SIG-M5 (cell line): ENCODE results near the gene ARFGEF3.

Experiments
- DNase-seq: peaks from one replicate; lab custom pipeline; 2025; lab: John Stamatoyannopoulos, UW

Gene ARFGEF3

GRCh38 chr6:138162955-138163575 lies 1.3 kb downstream of the ARFGEF3 start:
- DNase-seq = no peak

GRCh38 chr6:138175596-138175995 lies 13.9 kb downstream of the ARFGEF3 start:
- no peak for DNase-seq

- DNase-seq = no peak
These were observed 15.0 kb downstream of the ARFGEF3 start for GRCh38 chr6:138176652-138177232.

GRCh38 chr6:138182939-138183789 lies 21.4 kb downstream of the ARFGEF3 start:
- no peak for DNase-seq

- no peak for DNase-seq
These were observed 22.0 kb downstream of the ARFGEF3 start for GRCh38 chr6:138183790-138184134.

- no peak for DNase-seq
These were observed 22.5 kb downstream of the ARFGEF3 start for GRCh38 chr6:138184230-138184629.

- no peak for DNase-seq
These were observed 25.4 kb downstream of the ARFGEF3 start for GRCh38 chr6:138187156-138187555.

GRCh38 chr6:138188278-138188941 lies 26.7 kb downstream of the ARFGEF3 start:
- no peak for DNase-seq

GRCh38 chr6:138194287-138194686 lies 32.5 kb downstream of the ARFGEF3 start:
- no peak for DNase-seq

GRCh38 chr6:138196122-138196738 lies 34.5 kb downstream of the ARFGEF3 start:
- no peak for DNase-seq

- no peak for DNase-seq
These were observed 35.8 kb downstream of the ARFGEF3 start for GRCh38 chr6:138197570-138197969.

- DNase-seq = no peak
These were observed 36.8 kb downstream of the ARFGEF3 start for GRCh38 chr6:138198430-138199091.

- DNase-seq = no peak
These were observed 40.1 kb downstream of the ARFGEF3 start for GRCh38 chr6:138201836-138202235.

- no peak for DNase-seq
These were observed 41.6 kb downstream of the ARFGEF3 start for GRCh38 chr6:138203315-138203714.

GRCh38 chr6:138204303-138204702 lies 42.6 kb downstream of the ARFGEF3 start:
- no peak for DNase-seq

- DNase-seq = no peak
These were observed 43.1 kb downstream of the ARFGEF3 start for GRCh38 chr6:138204792-138205384.

GRCh38 chr6:138205437-138206094 lies 43.8 kb downstream of the ARFGEF3 start:
- DNase-seq = no peak

GRCh38 chr6:138206862-138207261 lies 45.1 kb downstream of the ARFGEF3 start:
- DNase-seq = no peak

GRCh38 chr6:138211048-138211581 lies 49.4 kb downstream of the ARFGEF3 start:
- no peak for DNase-seq

- no peak for DNase-seq
These were observed 49.9 kb downstream of the ARFGEF3 start for GRCh38 chr6:138211601-138212000.
